K562 (cell line): Measurements from ENCODE around the gene TMEM87B. TPM values are rescaled to one million over a fixed set of nuclear protein-coding genes. Genes with fewer than 3 reads are reported as not detected.

Source experiments
- ATAC-seq: fragments of 200-7000 bp; cut with Tn5 transposase; 3 replicates; pipeline ENCODE4 v1.9.1; 2020; ENCODE audit warnings: moderate library complexity
- BruUV-seq: library from RNA; stranded (reverse); fragments of 400-500 nt; replicated peaks from 2 replicates; lab custom pipeline; 2021; lab: Mats Ljungman, UMichigan
- CTCF ChIA-PET: fragments of 300-600 bp; formaldehyde crosslinking; extraction: SDS; loops from one replicate; lab custom pipeline; 2021; ENCODE audit warnings: low intra/inter-chr PET ratio; lab: Yijun Ruan, JAX
- POLR2A ChIA-PET: fragments of 300-600, 350-650 bp; sonication (Branson Sonifier 250); formaldehyde crosslinking; extraction: SDS; loops from one replicate; lab custom pipeline; 2021; ENCODE audit warnings: antibody characterized with exemption, inconsistent platforms; lab: Yijun Ruan, JAX
- DNase-seq, 4 experiments: peaks; one replicate each; pipeline versions ENCODE4 v3.0.0 to v3.0.0-alpha.2; 2011 to 2018; ENCODE audit warnings: low spot score in 3 of 4, mixed read lengths in 3 of 4; ENCODE audit errors: extremely low read depth in 1 of 4
- FAIRE-seq: peaks from 2 replicates; lab custom pipeline; 2011; peaks lifted over from hg19 to GRCh38; lab: Jason Lieb, UNC
- H2AFZ ChIP-seq: 2 replicates; pipeline ENCODE4 v1.6.0; 2011; ENCODE audit warnings: low read depth, low read length, control low read depth, inconsistent platforms
- H3K27ac ChIP-seq: fragments of 200-600 bp; 3 replicates; pipeline ENCODE4 v1.8.0; 2011; ENCODE audit warnings: low read depth, mild to moderate bottlenecking, control low read depth, inconsistent platforms, low read length, moderate library complexity, mixed read lengths; ENCODE audit errors: extremely low read depth
- H3K27me3 ChIP-seq, 2 experiments: fragments of 300-600 bp in 1 of 2; 2 replicates in 1 of 2; 3 replicates in 1 of 2; pipeline versions ENCODE4 v1.6.0 to v1.8.0; 2011; ENCODE audit warnings: inconsistent platforms in 2 of 2, low read length in 2 of 2, mild to moderate bottlenecking in 1 of 2, mixed read lengths in 1 of 2, moderate library complexity in 1 of 2; ENCODE audit not compliant: control insufficient read depth in 2 of 2, insufficient read depth in 2 of 2
- H3K36me3 ChIP-seq: fragments of 300-600 bp; 3 replicates; pipeline ENCODE4 v1.8.0; 2011; ENCODE audit warnings: mild to moderate bottlenecking, low read length, inconsistent platforms; ENCODE audit not compliant: control insufficient read depth, insufficient read depth
- H3K4me1 ChIP-seq, 2 experiments: fragments of 200-600 bp in 1 of 2; replicated peaks in 1 of 2; 2 replicates in 1 of 2; 3 replicates in 1 of 2; pipeline versions ENCODE4 v1.5.1 to v1.8.0; 2011; ENCODE audit warnings: inconsistent platforms in 2 of 2, low read length in 2 of 2, mild to moderate bottlenecking in 1 of 2, mixed read lengths in 1 of 2, moderate library complexity in 1 of 2; ENCODE audit not compliant: control insufficient read depth in 2 of 2, insufficient read depth in 2 of 2
- H3K4me2 ChIP-seq: 2 replicates; pipeline ENCODE4 v1.6.1; 2011; ENCODE audit warnings: low read length, control low read depth, inconsistent platforms, mixed read lengths; ENCODE audit not compliant: insufficient read depth
- H3K4me3 ChIP-seq: fragments of 200-600 bp; sonication (generic), shearing (Covaris generic); 2 replicates; pipeline ENCODE4 v1.5.1; 2016; ENCODE audit warnings: control low read depth, inconsistent platforms
- H3K79me2 ChIP-seq: fragments of 200-600 bp; 3 replicates; pipeline ENCODE4 v1.8.0; 2011; ENCODE audit warnings: low read length, inconsistent platforms; ENCODE audit not compliant: control insufficient read depth, insufficient read depth
- H3K9ac ChIP-seq, 2 experiments: 2 replicates each; pipeline versions ENCODE4 v1.6.0 to v1.6.1; 2011; ENCODE audit warnings: low read depth in 2 of 2, low read length in 2 of 2, control low read depth in 1 of 2, inconsistent platforms in 1 of 2, mild to moderate bottlenecking in 1 of 2, mixed read lengths in 1 of 2; ENCODE audit not compliant: insufficient read depth in 1 of 2
- H3K9me1 ChIP-seq: one replicate; pipeline ENCODE4 v1.6.0; 2011; ENCODE audit warnings: inconsistent platforms, mild to moderate bottlenecking, low read length, moderate library complexity; ENCODE audit not compliant: control insufficient read depth, insufficient read depth
- H3K9me3 ChIP-seq: replicated peaks from 2 replicates; pipeline ENCODE4 v1.5.1; 2011; ENCODE audit warnings: low read depth, low read length, inconsistent platforms; ENCODE audit not compliant: control insufficient read depth, insufficient read depth
- H4K20me1 ChIP-seq: replicated peaks from 2 replicates; pipeline ENCODE4 v1.6.1; 2011; ENCODE audit warnings: low read length, inconsistent platforms, mixed read lengths; ENCODE audit not compliant: control insufficient read depth, insufficient read depth
- CEBPG ChIP-seq, 3 experiments: fragments of 200-800 bp in 1 of 3; sonication (Bioruptor generic) in 1 of 3; sonication (generic) in 1 of 3; formaldehyde crosslinking in 1 of 3; IDR thresholded peaks in 2 of 3; conservative IDR thresholded peaks in 1 of 3; 2 replicates each; pipeline versions ENCODE4 v1.6.1 to v1.8.0; 2016 to 2022; ENCODE audit warnings: missing compliant biosample characterization in 2 of 3, missing genetic modification characterization in 2 of 3, mild to moderate bottlenecking in 1 of 3, missing genetic modification reagents in 1 of 3
- EHMT2 ChIP-seq: fragments of 450-650 bp; IDR thresholded peaks from 2 replicates; pipeline ENCODE4 v1.6.1; 2018; ENCODE audit warnings: antibody characterized with exemption
- EP300 ChIP-seq: IDR thresholded peaks from 2 replicates; pipeline ENCODE4 v1.6.1; 2012; ENCODE audit warnings: low read length, improper control_type of control experiment
- HOXB6 ChIP-seq: fragments of 250-450 bp; sonication (Bioruptor Pico); IDR thresholded peaks from 2 replicates; pipeline ENCODE4 v1.5.1; 2022; ENCODE audit warnings: mild to moderate bottlenecking, borderline replicate concordance
- ILF3 ChIP-seq: fragments of 450-650 bp; IDR thresholded peaks from 2 replicates; pipeline ENCODE4 v1.6.1; 2018; ENCODE audit warnings: antibody characterized with exemption, mild to moderate bottlenecking, moderate library complexity, borderline replicate concordance
- KAT8 ChIP-seq: fragments of 450-650 bp; IDR thresholded peaks from 2 replicates; pipeline ENCODE4 v1.6.1; 2016; ENCODE audit warnings: low read depth, mild to moderate bottlenecking
- LCOR ChIP-seq: sonication (generic); formaldehyde crosslinking; IDR thresholded peaks from 2 replicates; pipeline ENCODE4 v1.8.0; 2022; ENCODE audit warnings: mild to moderate bottlenecking, missing genetic modification reagents
- NR2F6 ChIP-seq: fragments of 450-650 bp; formaldehyde crosslinking; IDR thresholded peaks from 2 replicates; pipeline ENCODE4 v1.4.0; 2020; ENCODE audit warnings: mild to moderate bottlenecking
- RFX5 ChIP-seq: IDR thresholded peaks from 2 replicates; pipeline ENCODE4 v1.6.1; 2011; ENCODE audit warnings: low read depth, mild to moderate bottlenecking, improper control_type of control experiment, low read length
- TAF1 ChIP-seq: IDR thresholded peaks from 2 replicates; pipeline ENCODE4 v1.6.1; 2011; ENCODE audit warnings: mild to moderate bottlenecking, low read length, moderate library complexity; ENCODE audit not compliant: insufficient read depth, control insufficient read depth, severe bottlenecking; ENCODE audit errors: extremely low read depth
- ZC3H8 ChIP-seq: fragments of 450-650 bp; IDR thresholded peaks from 2 replicates; pipeline ENCODE4 v1.6.1; 2017
- ZKSCAN3 ChIP-seq: fragments of 250-450 bp; sonication (Bioruptor Pico); IDR thresholded peaks from 2 replicates; pipeline ENCODE4 v1.4.0; 2020
- WGBS: fragments of 100-300 bp; shearing (Covaris generic); methylation state at CpG from one replicate; pipeline ENCODE4 v1.1.6; 2016; ENCODE audit warnings: low coverage, mixed read lengths; ENCODE audit not compliant: insufficient coverage; ENCODE audit errors: missing lambda C conversion rate; 5-methylcytosine and 5-hydroxymethylcytosine counted together
- in situ Hi-C: fragments of 300-500 bp; cut with MboI; formaldehyde crosslinking; loops from 4 replicates; pipeline ENCODE4 v1.15.0; 2018; ENCODE audit warnings: inconsistent platforms, mixed read lengths
- intact Hi-C: fragments of 100-400 bp; cut with micrococcal nuclease; formaldehyde crosslinking; loops from 2 replicates; pipeline ENCODE4 v1.14.2; 2022
- polyA plus RNA-seq, 8 experiments: library from polyadenylated mRNA; depleted of rRNA in 4 of 8; stranded (reverse) in 5 of 8; unstranded in 3 of 8; fragments of >200 nt; fragmentation: Nextera tagmentation in 2 of 8; fragmentation: Illumina TruSeq in 1 of 8; extraction: Ambion mirVana in 2 of 8; extraction: Trizol in 1 of 8; gene quantifications; 2 replicates each; pipeline versions ENCODE4 v1.2.1 to v1.2.3, GENCODE V29; 2011 to 2014; ENCODE audit warnings: inconsistent platforms in 1 of 8, missing spikeins in 1 of 8
- total RNA-seq, 7 experiments: library from RNA; depleted of rRNA in 6 of 7; stranded (reverse); fragments of >200 nt in 6 of 7; fragmentation: Illumina TruSeq in 2 of 7; extraction: Trizol in 2 of 7; gene quantifications; 2 replicates each; pipeline versions ENCODE4 v1.2.1 to v1.2.3, GENCODE V29; 2011 to 2021; ENCODE audit warnings: low replicate concordance in 1 of 7
- TF ChIP-seq, protein P1 (sequence below): sonication (generic); formaldehyde crosslinking; IDR thresholded peaks from 2 replicates; pipeline ENCODE4 v1.8.1; 2023; ENCODE audit warnings: mild to moderate bottlenecking, missing genetic modification reagents, moderate library complexity
- TF ChIP-seq, protein P2 (sequence below): fragments of 450-650 bp; IDR thresholded peaks from 2 replicates; pipeline ENCODE4 v1.6.1; 2017; ENCODE audit warnings: antibody characterized with exemption
- TF ChIP-seq, protein P3 (sequence below): fragments of 250-450 bp; sonication (Bioruptor Pico); IDR thresholded peaks from 2 replicates; pipeline ENCODE4 v1.9.0; 2021; ENCODE audit warnings: mild to moderate bottlenecking, inconsistent platforms

Gene TMEM87B
- total and polyA plus RNA-seq, 9 of the 15 experiments (the other 6 are each of a cell fraction or from before 2014, with no cell fraction given): 3.7 to 17.1 (median 11.0) TPM

DNA sequence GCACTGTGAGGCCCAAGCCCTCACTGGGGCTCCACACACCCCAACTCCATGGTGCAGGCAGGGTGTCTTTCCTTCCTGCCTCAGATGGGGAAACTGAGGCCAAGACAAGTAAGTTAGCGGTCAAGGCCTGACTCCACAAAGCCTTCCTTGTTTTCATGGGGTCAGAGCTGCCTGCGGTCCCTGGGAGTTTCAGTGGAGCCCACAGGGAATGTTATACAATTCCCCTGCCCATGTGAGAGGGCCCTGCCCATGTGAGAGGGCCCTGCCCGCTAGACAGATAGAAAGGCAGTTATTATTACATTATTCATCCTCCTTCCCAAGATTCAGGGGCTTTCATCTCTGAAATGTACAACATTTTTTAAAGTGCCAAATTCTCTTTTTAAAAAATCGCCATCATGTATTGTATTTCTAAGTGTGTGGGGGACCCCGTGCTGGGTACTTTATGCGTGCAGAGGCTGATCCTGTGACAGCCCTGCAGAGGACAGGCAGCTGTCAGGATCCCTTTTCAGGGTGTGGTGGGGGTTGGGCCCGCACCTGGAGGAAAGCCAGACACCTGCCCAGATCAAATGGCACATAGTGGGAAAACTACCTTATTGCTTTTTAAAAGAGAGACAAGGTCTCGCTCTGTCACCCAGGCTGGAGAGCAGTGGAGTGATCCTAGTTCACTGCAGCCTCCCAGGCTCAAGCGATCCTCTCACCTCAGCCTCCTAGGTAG, 106.5 kb downstream of the TMEM87B start:
- ATAC-seq (no peak), FAIRE-seq (no peak), DNase-seq (no peak)
- ChIA-PET POLR2A (no interaction called here), CTCF (no interaction called here)
- H3K9me3 ChIP-seq: no peaks in the 10 kb centered on the region
- H3K4me1 ChIP-seq: peaks cover 0 to 17% of the 10 kb centered on the region in 2 experiments; a peak in 3 of 5 replicates
- in situ Hi-C loops: no loop called here
- H3K9ac ChIP-seq: no peak overlapping the region
- H3K27me3 ChIP-seq: peaks cover 30 to 57% of the 10 kb centered on the region in 2 experiments; a peak in 4 of 5 replicates
- no peak overlapping the region for H2AFZ ChIP-seq
- H4K20me1 ChIP-seq: no peaks in the 10 kb centered on the region
- no TSS peak for BruUV-seq
- no peaks in the 10 kb centered on the region for H3K9me1 ChIP-seq
- no peaks in the 10 kb centered on the region for H3K79me2 ChIP-seq
- 4% methylated on average over 9 of the region's 9 CpGs for WGBS
- no peak overlapping the region for H3K4me2 ChIP-seq
- no peak overlapping the region for H3K4me3 ChIP-seq
- intact Hi-C loops: no loop called here
- no peak overlapping the region for H3K27ac ChIP-seq
- no peaks in the 10 kb centered on the region for H3K36me3 ChIP-seq
- TF ChIP-seq, protein P1, sequence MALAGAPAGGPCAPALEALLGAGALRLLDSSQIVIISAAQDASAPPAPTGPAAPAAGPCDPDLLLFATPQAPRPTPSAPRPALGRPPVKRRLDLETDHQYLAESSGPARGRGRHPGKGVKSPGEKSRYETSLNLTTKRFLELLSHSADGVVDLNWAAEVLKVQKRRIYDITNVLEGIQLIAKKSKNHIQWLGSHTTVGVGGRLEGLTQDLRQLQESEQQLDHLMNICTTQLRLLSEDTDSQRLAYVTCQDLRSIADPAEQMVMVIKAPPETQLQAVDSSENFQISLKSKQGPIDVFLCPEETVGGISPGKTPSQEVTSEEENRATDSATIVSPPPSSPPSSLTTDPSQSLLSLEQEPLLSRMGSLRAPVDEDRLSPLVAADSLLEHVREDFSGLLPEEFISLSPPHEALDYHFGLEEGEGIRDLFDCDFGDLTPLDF (CRISPR knock-in tag): no peak
- TF ChIP-seq EP300: no peak
- TF ChIP-seq, protein P2, sequence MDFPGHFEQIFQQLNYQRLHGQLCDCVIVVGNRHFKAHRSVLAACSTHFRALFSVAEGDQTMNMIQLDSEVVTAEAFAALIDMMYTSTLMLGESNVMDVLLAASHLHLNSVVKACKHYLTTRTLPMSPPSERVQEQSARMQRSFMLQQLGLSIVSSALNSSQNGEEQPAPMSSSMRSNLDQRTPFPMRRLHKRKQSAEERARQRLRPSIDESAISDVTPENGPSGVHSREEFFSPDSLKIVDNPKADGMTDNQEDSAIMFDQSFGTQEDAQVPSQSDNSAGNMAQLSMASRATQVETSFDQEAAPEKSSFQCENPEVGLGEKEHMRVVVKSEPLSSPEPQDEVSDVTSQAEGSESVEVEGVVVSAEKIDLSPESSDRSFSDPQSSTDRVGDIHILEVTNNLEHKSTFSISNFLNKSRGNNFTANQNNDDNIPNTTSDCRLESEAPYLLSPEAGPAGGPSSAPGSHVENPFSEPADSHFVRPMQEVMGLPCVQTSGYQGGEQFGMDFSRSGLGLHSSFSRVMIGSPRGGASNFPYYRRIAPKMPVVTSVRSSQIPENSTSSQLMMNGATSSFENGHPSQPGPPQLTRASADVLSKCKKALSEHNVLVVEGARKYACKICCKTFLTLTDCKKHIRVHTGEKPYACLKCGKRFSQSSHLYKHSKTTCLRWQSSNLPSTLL: no peak
- TF ChIP-seq CEBPG (CRISPR knock-in tag; IDR thresholded peaks at IDR 0.05): no peak
- no peak for TF ChIP-seq CEBPG (tag; conservative IDR thresholded peaks at IDR 0.05 in 1 of 2, IDR thresholded peaks at IDR 0.05 in 1 of 2)
- TF ChIP-seq EHMT2: no peak
- TF ChIP-seq ZKSCAN3 (CRISPR knock-in tag): no peak
- no peak for TF ChIP-seq RFX5
- no peak for TF ChIP-seq HOXB6
- TF ChIP-seq ILF3: no peak
- no peak for TF ChIP-seq TAF1
- TF ChIP-seq LCOR (CRISPR knock-in tag): no peak
- no peak for TF ChIP-seq KAT8
- no peak for TF ChIP-seq ZC3H8
- no peak for TF ChIP-seq NR2F6
- TF ChIP-seq, protein P3, sequence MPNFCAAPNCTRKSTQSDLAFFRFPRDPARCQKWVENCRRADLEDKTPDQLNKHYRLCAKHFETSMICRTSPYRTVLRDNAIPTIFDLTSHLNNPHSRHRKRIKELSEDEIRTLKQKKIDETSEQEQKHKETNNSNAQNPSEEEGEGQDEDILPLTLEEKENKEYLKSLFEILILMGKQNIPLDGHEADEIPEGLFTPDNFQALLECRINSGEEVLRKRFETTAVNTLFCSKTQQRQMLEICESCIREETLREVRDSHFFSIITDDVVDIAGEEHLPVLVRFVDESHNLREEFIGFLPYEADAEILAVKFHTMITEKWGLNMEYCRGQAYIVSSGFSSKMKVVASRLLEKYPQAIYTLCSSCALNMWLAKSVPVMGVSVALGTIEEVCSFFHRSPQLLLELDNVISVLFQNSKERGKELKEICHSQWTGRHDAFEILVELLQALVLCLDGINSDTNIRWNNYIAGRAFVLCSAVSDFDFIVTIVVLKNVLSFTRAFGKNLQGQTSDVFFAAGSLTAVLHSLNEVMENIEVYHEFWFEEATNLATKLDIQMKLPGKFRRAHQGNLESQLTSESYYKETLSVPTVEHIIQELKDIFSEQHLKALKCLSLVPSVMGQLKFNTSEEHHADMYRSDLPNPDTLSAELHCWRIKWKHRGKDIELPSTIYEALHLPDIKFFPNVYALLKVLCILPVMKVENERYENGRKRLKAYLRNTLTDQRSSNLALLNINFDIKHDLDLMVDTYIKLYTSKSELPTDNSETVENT (CRISPR knock-in tag): no peak
